GM12878 (cell line): Measurements from ENCODE around the gene ADARB1. TPM values are rescaled to one million over a fixed set of nuclear protein-coding genes. Genes with fewer than 3 reads are reported as not detected.

ENCODE experiments used
- ATAC-seq: fragments of 200-7000 bp; cut with Tn5 transposase; 3 replicates; pipeline ENCODE4 v1.9.1; 2020; ENCODE audit warnings: mild to moderate bottlenecking, moderate library complexity
- BruUV-seq: library from RNA; stranded (reverse); fragments of 400-500 nt; replicated peaks from 2 replicates; lab custom pipeline; 2021; lab: Mats Ljungman, UMichigan
- CTCF ChIA-PET: fragments of 300-600 bp; sonication (Branson Sonifier 250); formaldehyde crosslinking; extraction: SDS; loops from one replicate; lab custom pipeline; 2021; ENCODE audit warnings: inconsistent platforms; lab: Yijun Ruan, JAX
- POLR2A ChIA-PET: fragments of 350-600 bp; formaldehyde crosslinking; extraction: SDS; loops from one replicate; lab custom pipeline; 2021; ENCODE audit warnings: inconsistent platforms; lab: Charles Lee
- RAD21 ChIA-PET: fragments of 300-600 bp; sonication (Branson Sonifier 250); formaldehyde crosslinking; loops from one replicate; lab custom pipeline; 2023; ENCODE audit warnings: antibody characterized with exemption; ENCODE audit not compliant: unreplicated experiment; lab: Charles Lee
- SMC1A ChIA-PET: fragments of 300-600 bp; sonication (Branson Sonifier 250); formaldehyde crosslinking; loops from one replicate; lab custom pipeline; 2023; ENCODE audit not compliant: unreplicated experiment, uncharacterized antibody; lab: Charles Lee
- DNase-seq: peaks from one replicate; pipeline ENCODE4 v3.0.0-alpha.2; 2011; ENCODE audit warnings: low read depth, low spot score
- FAIRE-seq: peaks from 3 replicates; lab custom pipeline; 2011; peaks lifted over from hg19 to GRCh38; lab: Jason Lieb, UNC
- H2AFZ ChIP-seq: 2 replicates; pipeline ENCODE4 v1.6.0; 2011; ENCODE audit warnings: low read depth, low read length, control low read depth; ENCODE audit not compliant: control insufficient read depth
- H3K27ac ChIP-seq: 2 replicates; pipeline ENCODE4 v1.5.1; 2011; ENCODE audit warnings: control low read depth; ENCODE audit not compliant: control insufficient read depth, insufficient read depth
- H3K27me3 ChIP-seq, 2 experiments: replicated peaks in 1 of 2; 2 replicates each; pipeline versions ENCODE4 v1.6.0 to v1.6.1; 2011; ENCODE audit warnings: low read length in 1 of 2; ENCODE audit not compliant: control insufficient read depth in 2 of 2, insufficient read depth in 2 of 2
- H3K36me3 ChIP-seq, 2 experiments: 2 replicates each; pipeline ENCODE4 v1.5.1; 2011; ENCODE audit warnings: low read length in 1 of 2; ENCODE audit not compliant: control insufficient read depth in 2 of 2, insufficient read depth in 2 of 2
- H3K4me1 ChIP-seq: 2 replicates; pipeline ENCODE4 v1.6.1; 2011; ENCODE audit warnings: mild to moderate bottlenecking, low read length, moderate library complexity, mixed read lengths; ENCODE audit not compliant: control insufficient read depth, insufficient read depth
- H3K4me2 ChIP-seq: 2 replicates; pipeline ENCODE4 v1.6.0; 2011; ENCODE audit warnings: control low read depth; ENCODE audit not compliant: control insufficient read depth, insufficient read depth
- H3K4me3 ChIP-seq: fragments of 200-600 bp; sonication (generic); 2 replicates; pipeline ENCODE4 v1.5.1; 2016
- H3K79me2 ChIP-seq: 2 replicates; pipeline ENCODE4 v1.6.0; 2011; ENCODE audit warnings: low read length; ENCODE audit not compliant: control insufficient read depth, insufficient read depth
- H3K9ac ChIP-seq: 2 replicates; pipeline ENCODE4 v1.8.0; 2011; ENCODE audit warnings: low read length, control low read depth, mixed read lengths; ENCODE audit not compliant: control insufficient read depth, insufficient read depth
- H3K9me3 ChIP-seq: replicated peaks from 3 replicates; pipeline ENCODE4 v1.5.1; 2011; ENCODE audit warnings: mild to moderate bottlenecking, low read length; ENCODE audit not compliant: control insufficient read depth, insufficient read depth
- H4K20me1 ChIP-seq: 2 replicates; pipeline ENCODE4 v1.6.0; 2011; ENCODE audit not compliant: control insufficient read depth, insufficient read depth
- ATF2 ChIP-seq: IDR thresholded peaks from 2 replicates; pipeline ENCODE4 v1.6.1; 2012; ENCODE audit warnings: low read length, inconsistent platforms
- BCL3 ChIP-seq: IDR thresholded peaks from 2 replicates; pipeline ENCODE4 v1.6.1; 2011; ENCODE audit warnings: borderline replicate concordance, low read depth, mild to moderate bottlenecking, moderate library complexity, low read length; ENCODE audit not compliant: insufficient read depth, poor library complexity, severe bottlenecking
- BHLHE40 ChIP-seq, 2 experiments: fragments of 450-650 bp in 1 of 2; IDR thresholded peaks; 2 replicates each; pipeline ENCODE4 v1.6.1; 2011 to 2017; ENCODE audit warnings: low read depth in 2 of 2, borderline replicate concordance in 1 of 2, improper control_type of control experiment in 1 of 2, low read length in 1 of 2, mild to moderate bottlenecking in 1 of 2
- CREM ChIP-seq: IDR thresholded peaks from 2 replicates; pipeline ENCODE4 v1.6.1; 2014; ENCODE audit warnings: antibody characterized with exemption, low read depth
- GABPA ChIP-seq: IDR thresholded peaks from 2 replicates; pipeline ENCODE4 v1.6.1; 2014; ENCODE audit warnings: antibody characterized with exemption, low read depth, mild to moderate bottlenecking, inconsistent platforms
- IKZF1 ChIP-seq: fragments of 450-650 bp; conservative IDR thresholded peaks from 2 replicates; pipeline ENCODE4 v1.6.1; 2017; ENCODE audit warnings: antibody characterized with exemption, mild to moderate bottlenecking
- KAT2A ChIP-seq: conservative IDR thresholded peaks from 2 replicates; pipeline ENCODE4 v1.6.1; 2011; ENCODE audit warnings: low read depth, low read length; ENCODE audit not compliant: control insufficient read depth
- NFYA ChIP-seq: IDR thresholded peaks from 2 replicates; pipeline ENCODE4 v1.6.1; 2011; ENCODE audit warnings: low read depth, mild to moderate bottlenecking, low read length, improper control_type of control experiment, borderline replicate concordance
- PML ChIP-seq: IDR thresholded peaks from 2 replicates; pipeline ENCODE4 v1.6.1; 2012; ENCODE audit warnings: low read length, inconsistent platforms
- RELA ChIP-seq: fragments of 450-650 bp; IDR thresholded peaks from 2 replicates; pipeline ENCODE4 v1.8.0; 2014; ENCODE audit warnings: borderline replicate concordance; ENCODE audit not compliant: partially characterized antibody
- REST ChIP-seq: IDR thresholded peaks from 2 replicates; pipeline ENCODE4 v1.6.1; 2012; ENCODE audit warnings: mild to moderate bottlenecking, low read depth, low read length
- SPI1 ChIP-seq: IDR thresholded peaks from 2 replicates; pipeline ENCODE4 v1.6.1; 2011; ENCODE audit warnings: low read depth, mild to moderate bottlenecking, low read length, moderate library complexity, borderline replicate concordance; ENCODE audit not compliant: insufficient read depth
- SREBF1 ChIP-seq: IDR thresholded peaks from 2 replicates; pipeline ENCODE4 v1.6.1; 2012; ENCODE audit warnings: mild to moderate bottlenecking, low read length
- STAT1 ChIP-seq: fragments of 450-650 bp; conservative IDR thresholded peaks from 2 replicates; pipeline ENCODE4 v1.6.1; 2014; ENCODE audit warnings: antibody characterized with exemption, mild to moderate bottlenecking
- SUPT20H ChIP-seq: IDR thresholded peaks from 2 replicates; pipeline ENCODE4 v1.6.1; 2011; ENCODE audit warnings: low read depth, mild to moderate bottlenecking, low read length, moderate library complexity, borderline replicate concordance; ENCODE audit not compliant: control insufficient read depth
- ZNF207 ChIP-seq: fragments of 450-650 bp; IDR thresholded peaks from 2 replicates; pipeline ENCODE4 v1.6.1; 2014; ENCODE audit warnings: antibody characterized with exemption, mild to moderate bottlenecking, borderline replicate concordance
- ZNF24 ChIP-seq: fragments of 450-650 bp; IDR thresholded peaks from 2 replicates; pipeline ENCODE4 v1.6.1; 2017; ENCODE audit warnings: antibody characterized with exemption, mild to moderate bottlenecking
- ZNF274 ChIP-seq: IDR thresholded peaks from one replicate; pipeline ENCODE4 v1.8.0; 2011; ENCODE audit not compliant: insufficient read length, insufficient read depth
- WGBS: methylation state at CpG from one replicate; pipeline ENCODE4 v1.1.6; 2016; ENCODE audit warnings: low lambda C conversion rate; ENCODE audit not compliant: insufficient replicate concordance, insufficient coverage; ENCODE audit errors: missing lambda C conversion rate; 5-methylcytosine and 5-hydroxymethylcytosine counted together
- in situ Hi-C: fragments of 300-500 bp; cut with MboI; formaldehyde crosslinking; loops from 9 replicates; pipeline ENCODE4 v1.14.3; 2018; ENCODE audit warnings: mixed read lengths
- intact Hi-C: fragments of 100-400 bp; cut with micrococcal nuclease; formaldehyde crosslinking; loops from one replicate; pipeline ENCODE4 v1.14.2; 2022; ENCODE audit not compliant: unreplicated experiment
- polyA plus RNA-seq, 11 experiments: library from polyadenylated mRNA; depleted of rRNA in 4 of 11; unstranded in 6 of 11; stranded (reverse) in 5 of 11; fragments of >200 nt; fragmentation: Nextera tagmentation in 4 of 11; fragmentation: Illumina TruSeq in 1 of 11; extraction: Ambion mirVana in 4 of 11; extraction: Trizol in 1 of 11; gene quantifications; 1 replicate in 1 of 11; 2 replicates in 10 of 11; pipeline versions ENCODE4 v1.2.1 to v1.2.3, GENCODE V29; 2011 to 2016; ENCODE audit warnings: inconsistent platforms in 2 of 11, missing spikeins in 2 of 11, low read depth in 1 of 11
- total RNA-seq, 4 experiments: library from RNA; depleted of rRNA in 3 of 4; stranded (reverse); fragments of >200 nt in 3 of 4; fragmentation: Illumina TruSeq in 1 of 4; extraction: Trizol in 1 of 4; gene quantifications; 2 replicates each; pipeline versions ENCODE4 v1.2.1 to v1.2.3, GENCODE V29; 2013 to 2021

The ADARB1 gene
- total and polyA plus RNA-seq, 10 of the 15 experiments (the other 5 are each of a cell fraction or from before 2014, with no cell fraction given): 5.7 to 61.7 (median 25.3) TPM

GRCh38 chr21:45202889-45203288, 128.5 kb downstream of the ADARB1 start:
- H4K20me1 ChIP-seq: no peaks in the 10 kb centered on the region
- 80% methylated on average over 15 of the region's 16 CpGs for WGBS
- DNase-seq (no peak), ATAC-seq (no peak), FAIRE-seq (no peak)
- no peak overlapping the region for H2AFZ ChIP-seq
- H3K79me2 ChIP-seq: no peaks in the 10 kb centered on the region
- H3K9me3 ChIP-seq: no peaks in the 10 kb centered on the region
- intact Hi-C loops (no loop called here), in situ Hi-C loops (no loop called here)
- H3K27me3 ChIP-seq: peaks cover 0 to 4% of the 10 kb centered on the region in 2 experiments; a peak in 1 of 4 replicates
- BruUV-seq: no TSS peak
- CTCF ChIA-PET: interaction anchor here (1.3 kb wide), 1 partner anchor 8 kb away, joined by 3 read pairs; no protein-coding TSS in a partner anchor
- H3K4me1 ChIP-seq: peaks cover 12% of the 10 kb centered on the region
- POLR2A ChIA-PET: no interaction called here
- H3K36me3 ChIP-seq: peaks cover 0 to 4% of the 10 kb centered on the region in 2 experiments; a peak in 2 of 4 replicates
- H3K4me3 ChIP-seq: no peak overlapping the region
- no peak overlapping the region for H3K9ac ChIP-seq
- SMC1A ChIA-PET: no interaction called here
- no peak overlapping the region for H3K27ac ChIP-seq
- RAD21 ChIA-PET: no interaction called here
- H3K4me2 ChIP-seq: no peak overlapping the region
- TF ChIP-seq BCL3: no peak
- no peak for TF ChIP-seq CREM
- TF ChIP-seq KAT2A: no peak
- TF ChIP-seq ZNF24: no peak
- no peak for TF ChIP-seq NFYA
- no peak for TF ChIP-seq SUPT20H
- TF ChIP-seq STAT1: no peak
- no peak for TF ChIP-seq RELA
- TF ChIP-seq SREBF1: no peak
- no peak for TF ChIP-seq ZNF207
- TF ChIP-seq SPI1: no peak
- no peak for TF ChIP-seq IKZF1
- TF ChIP-seq ATF2: no peak
- TF ChIP-seq REST: no peak
- TF ChIP-seq BHLHE40 (IDR thresholded peaks at IDR 0.05; ENCODE audit: borderline replicate concordance in 1 of 2, low read depth in 2 of 2, low read length in 1 of 2): no peak
- no peak for TF ChIP-seq ZNF274
- TF ChIP-seq GABPA: no peak
- TF ChIP-seq PML: no peak
